Epithelial cell of proximal tubule (primary cell): ENCODE results near the gene SAPCD2. TPM values are rescaled to one million over a fixed set of nuclear protein-coding genes. Genes with fewer than 3 reads are reported as not detected.

ENCODE experiments used
- DNase-seq: peaks from one replicate; pipeline ENCODE4 v3.0.0-alpha.2; 2011; ENCODE audit warnings: low read depth
- H3K4me3 ChIP-seq: 2 replicates; pipeline ENCODE4 v1.5.1; 2011; ENCODE audit warnings: low read depth, mild to moderate bottlenecking, low read length
- CTCF ChIP-seq: conservative IDR thresholded peaks from 2 replicates; pipeline ENCODE4 v1.5.1; 2012; ENCODE audit warnings: low read depth, mild to moderate bottlenecking, low read length
- total RNA-seq: library from RNA; depleted of rRNA; stranded (reverse); fragments of >200 nt; gene quantifications from 2 replicates; pipeline ENCODE4 v1.2.3, GENCODE V29; 2015

SAPCD2 gene
- total RNA-seq, 1 donor from 2014 or later, result 25.6 TPM

GRCh38 chr9:137110147-137110910, 40.0 kb upstream of the SAPCD2 start:
- DNase-seq, result no peak
- H3K4me3 ChIP-seq, result no peak overlapping the region
- no peak for TF ChIP-seq CTCF

- TF ChIP-seq CTCF, result no peak
- no peak for DNase-seq
- H3K4me3 ChIP-seq, result no peak overlapping the region
Measured at GRCh38 chr9:137109250-137110146, 39.1 kb upstream of the SAPCD2 start.

GRCh38 chr9:137108608-137109249, 38.4 kb upstream of the SAPCD2 start:
- no peak for DNase-seq
- no peak for TF ChIP-seq CTCF
- no peak overlapping the region for H3K4me3 ChIP-seq

GRCh38 chr9:137107982-137108381, 37.6 kb upstream of the SAPCD2 start:
- no peak overlapping the region for H3K4me3 ChIP-seq
- no peak for DNase-seq
- TF ChIP-seq CTCF, result no peak

GRCh38 chr9:137107312-137107921, 37.1 kb upstream of the SAPCD2 start:
- no peak overlapping the region for H3K4me3 ChIP-seq
- DNase-seq, result no peak
- TF ChIP-seq CTCF, result no peak

GRCh38 chr9:137106662-137107250, 36.4 kb upstream of the SAPCD2 start:
- no peak overlapping the region for H3K4me3 ChIP-seq
- TF ChIP-seq CTCF, result no peak
- DNase-seq, result no peak
